ENCODE measurements around the gene FOXN3.
"Not testable (repeated sequence)": the region's sequence is repeated elsewhere in the genome, so short reads cannot be mapped to it uniquely, and the experiment has no call there.

FOXN3 gene

DNA sequence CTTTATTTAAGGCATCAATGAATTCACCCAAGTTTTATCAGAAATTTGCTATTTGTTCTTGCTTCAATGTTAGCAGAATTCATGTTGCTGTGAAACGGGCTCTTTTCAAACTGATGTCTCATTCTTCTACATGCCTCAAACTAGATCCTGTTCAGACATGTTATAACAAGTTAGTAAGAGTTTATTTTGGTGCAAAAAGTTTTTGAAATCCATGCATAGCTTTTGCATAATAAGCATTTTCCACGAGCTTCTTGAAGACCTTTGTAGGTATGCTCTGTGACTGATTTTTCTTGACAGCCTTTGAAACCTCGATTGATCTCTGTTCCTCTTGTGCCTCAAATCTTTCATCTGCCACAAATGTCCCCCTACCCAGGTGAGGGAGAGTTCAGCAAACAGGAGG lies 275.2 kb downstream of the FOXN3 start:
- in situ Hi-C loops (cut with MboI; ENCODE audit: low sequenced_read_pairs), result no loop called here

DNA sequence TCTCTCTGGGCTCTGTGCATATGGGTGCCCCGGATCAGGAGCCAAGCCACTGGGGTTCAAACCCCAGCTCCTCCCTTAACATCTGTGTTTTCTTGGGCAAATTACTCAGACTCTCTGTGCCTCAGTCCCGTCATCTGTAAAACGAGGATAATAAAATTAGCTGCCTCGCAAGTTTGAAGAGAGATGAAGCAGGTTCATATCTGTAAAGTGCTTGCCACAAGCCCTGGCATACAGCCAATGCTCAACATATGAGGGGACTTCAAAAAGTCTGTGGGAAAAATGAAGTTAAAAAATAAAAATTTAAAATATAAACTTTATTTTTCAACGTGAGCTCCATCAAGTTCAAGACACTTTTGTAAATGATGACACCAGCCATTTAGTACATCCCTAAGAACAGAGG lies 276.7 kb downstream of the FOXN3 start:
- in situ Hi-C loops (cut with MboI; ENCODE audit: low sequenced_read_pairs), result no loop called here

DNA sequence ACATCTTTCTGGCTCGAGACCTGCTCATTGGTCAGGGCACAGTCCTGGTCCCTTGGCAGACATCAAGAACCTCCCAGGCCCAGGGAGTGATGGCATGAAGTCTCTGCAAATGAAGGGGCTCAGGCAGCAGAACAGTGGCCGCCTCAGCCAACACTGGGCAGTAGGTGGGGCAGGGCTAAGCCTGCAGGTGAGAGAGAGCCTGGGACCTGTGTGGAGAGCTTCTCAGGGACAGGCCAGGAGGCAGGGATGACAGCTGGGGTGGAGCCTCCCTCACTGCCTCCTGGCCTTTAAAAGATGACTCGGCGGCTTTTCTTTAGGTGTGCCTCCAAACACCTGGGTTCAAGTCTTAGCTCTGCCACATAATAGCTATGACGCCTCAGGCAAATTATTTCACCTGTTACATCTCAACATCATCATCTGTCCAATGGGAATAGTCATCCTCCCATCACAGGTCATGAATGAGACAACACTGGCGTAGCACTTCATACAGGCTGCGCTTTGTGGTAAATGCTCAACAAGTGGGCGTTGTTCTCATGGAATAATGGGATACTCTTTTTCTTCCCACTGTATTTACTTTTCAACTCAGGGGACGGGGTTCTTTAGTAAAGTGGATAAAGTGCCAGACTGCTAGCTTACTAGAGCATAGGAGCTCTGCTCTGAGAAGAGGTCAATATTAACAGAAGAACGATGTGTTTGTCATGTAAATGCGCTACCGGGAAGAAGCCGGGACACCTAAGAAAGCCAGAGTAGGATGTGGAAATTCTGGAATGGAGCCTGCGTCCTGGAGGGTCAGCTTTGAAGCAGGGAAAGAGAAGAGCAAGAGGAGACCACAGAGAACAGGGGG lies 277.4 kb downstream of the FOXN3 start:
- in situ Hi-C loops (cut with MboI; ENCODE audit: low sequenced_read_pairs), result no loop called here

DNA sequence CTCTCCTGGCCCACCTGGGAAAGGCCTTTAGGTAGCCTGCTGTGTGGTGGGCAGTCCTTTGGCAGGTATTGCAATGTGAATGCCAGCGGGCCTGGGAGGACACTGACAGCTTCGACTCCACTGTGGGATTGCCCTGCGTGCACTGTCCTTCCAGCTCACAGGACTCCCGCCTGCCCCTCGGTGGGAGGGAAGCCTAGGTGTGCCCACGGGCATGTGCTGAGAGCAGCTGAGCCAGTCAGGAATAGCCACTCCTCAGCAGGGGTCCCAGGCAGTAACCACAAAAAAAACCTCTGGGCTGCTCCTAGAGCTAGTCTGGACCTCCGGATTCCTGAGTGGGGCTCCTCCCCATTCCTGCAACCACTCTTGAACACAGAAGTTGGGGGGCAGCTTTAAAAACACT lies 278.2 kb downstream of the FOXN3 start:
- in situ Hi-C loops (cut with MboI; ENCODE audit: low sequenced_read_pairs), result no loop called here

DNA sequence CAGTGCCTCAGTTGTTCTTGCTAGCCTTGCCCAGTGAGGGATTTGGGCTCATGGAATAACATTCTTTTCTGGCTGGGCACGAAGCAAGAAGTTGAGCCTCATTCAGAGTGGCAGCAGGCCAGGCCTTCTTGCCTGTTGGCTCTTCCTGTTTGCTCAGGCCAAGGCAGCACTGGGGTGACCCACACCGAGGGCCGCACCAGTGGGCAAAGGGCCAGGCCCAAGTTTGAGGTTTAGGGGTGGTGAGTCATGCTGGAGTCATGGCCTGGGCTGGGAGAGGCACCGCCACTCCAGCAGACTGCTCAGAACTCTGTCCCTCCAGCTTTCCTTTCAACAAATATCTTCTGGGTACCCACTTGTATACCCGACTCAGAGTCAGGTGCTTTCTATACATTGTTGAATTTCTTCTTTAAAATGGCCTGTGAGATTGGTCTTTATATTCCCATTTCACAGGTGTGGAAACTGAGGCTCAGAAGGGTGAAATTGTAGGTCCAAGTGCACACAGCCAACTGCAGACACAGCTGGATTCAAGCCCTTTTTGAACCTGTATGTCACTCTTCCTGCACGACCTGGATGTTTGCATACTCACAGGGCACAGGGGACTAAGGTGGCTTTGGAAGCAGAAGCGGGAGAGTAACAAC lies 279.4 kb downstream of the FOXN3 start:
- in situ Hi-C loops (cut with MboI; ENCODE audit: low sequenced_read_pairs), result no loop called here

DNA sequence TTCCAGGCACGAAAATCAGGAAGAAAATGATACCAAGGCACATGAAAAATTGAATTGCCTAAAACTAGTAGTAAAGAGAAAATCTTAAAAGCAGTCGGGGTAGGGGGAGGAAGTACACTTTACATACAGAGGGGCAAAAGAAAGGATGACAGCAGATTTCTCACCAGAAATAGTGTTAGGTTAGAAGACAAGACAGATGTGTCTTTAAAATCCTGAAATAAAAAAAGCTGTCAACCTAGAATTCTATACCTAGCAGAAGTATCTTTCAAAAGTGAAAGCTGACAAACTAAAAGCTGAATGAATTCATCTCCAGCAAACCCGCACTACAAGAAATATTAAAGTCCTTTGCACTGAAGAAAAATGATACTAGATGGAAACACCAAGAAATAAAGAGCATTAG lies 280.4 kb downstream of the FOXN3 start:
- in situ Hi-C loops (cut with MboI; ENCODE audit: low sequenced_read_pairs), result no loop called here

DNA sequence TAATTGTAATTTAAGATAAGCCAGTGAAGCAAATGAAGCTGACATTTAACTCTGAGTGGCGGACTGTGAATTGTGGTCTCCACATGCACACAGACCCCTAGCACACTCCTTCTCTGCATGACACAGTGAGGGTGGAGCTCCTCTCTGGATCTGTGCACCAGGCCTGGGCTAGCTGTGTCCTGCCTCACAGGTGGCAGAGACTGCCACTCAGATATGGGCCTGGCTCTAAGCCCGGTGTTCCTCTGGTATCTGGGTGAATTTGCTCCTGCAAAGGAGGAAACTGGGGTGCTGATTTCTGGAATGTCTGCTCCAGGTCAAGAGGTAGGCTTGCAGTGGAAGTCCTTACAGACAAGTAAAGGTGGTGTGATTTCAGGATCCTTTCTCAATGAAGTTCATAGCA lies 282.4 kb downstream of the FOXN3 start:
- in situ Hi-C loops (cut with MboI; ENCODE audit: low sequenced_read_pairs), result no loop called here

DNA sequence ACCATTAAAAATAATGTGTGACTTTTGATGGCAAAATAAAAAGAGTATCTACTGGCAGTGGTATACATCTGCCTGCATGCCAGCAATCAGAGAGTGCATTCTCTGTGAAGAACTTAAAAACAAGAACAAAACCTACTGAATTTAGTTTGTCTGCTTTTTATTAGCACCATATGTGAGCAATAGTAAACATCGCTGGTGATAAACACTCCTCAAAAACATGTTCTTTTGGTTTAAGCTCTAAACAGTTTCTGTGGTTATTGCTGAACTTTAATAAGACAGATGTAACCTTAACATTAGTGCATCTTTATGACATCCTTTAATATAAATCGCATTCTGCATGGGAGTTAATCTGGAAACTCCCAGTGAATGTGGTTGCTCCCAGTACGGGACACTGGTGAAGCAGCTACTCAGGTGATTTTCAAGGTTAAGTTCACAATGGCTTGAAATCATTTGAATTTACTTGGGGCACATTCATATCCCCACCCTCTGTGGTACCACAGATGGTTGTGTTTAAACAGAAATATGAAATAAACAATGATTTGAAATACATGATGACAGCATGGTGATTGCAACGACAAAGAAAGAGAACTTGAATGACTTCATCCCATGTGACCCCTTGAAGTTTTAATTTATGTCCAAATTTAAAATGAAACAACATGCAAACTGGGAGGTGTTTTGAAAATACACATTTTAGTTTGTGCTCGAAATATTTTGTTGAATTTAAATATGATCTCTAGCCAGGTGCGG lies 285.9 kb downstream of the FOXN3 start:
- in situ Hi-C loops (cut with MboI; ENCODE audit: low sequenced_read_pairs), result no loop called here

DNA sequence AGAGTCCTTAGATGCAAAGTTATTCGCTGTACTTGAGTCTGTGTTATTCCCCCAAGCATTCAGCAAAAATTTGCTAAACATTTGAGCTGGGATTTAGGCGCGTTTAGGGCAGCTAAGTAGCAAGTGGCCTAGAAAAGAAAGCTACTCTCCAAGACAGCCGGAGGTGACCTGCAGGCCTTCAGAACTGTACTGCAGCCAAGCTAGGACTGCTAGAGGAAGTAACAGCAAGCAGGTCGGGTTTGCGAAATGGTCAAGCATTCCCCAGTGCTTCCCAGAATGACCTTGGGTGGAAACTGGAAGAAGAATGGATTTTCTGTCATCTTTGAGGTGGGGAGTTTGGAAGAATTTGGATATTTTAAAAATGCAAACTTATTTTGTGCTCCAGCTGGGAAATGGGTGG lies 287.5 kb downstream of the FOXN3 start:
- in situ Hi-C loops (cut with MboI; ENCODE audit: low sequenced_read_pairs), result no loop called here

DNA sequence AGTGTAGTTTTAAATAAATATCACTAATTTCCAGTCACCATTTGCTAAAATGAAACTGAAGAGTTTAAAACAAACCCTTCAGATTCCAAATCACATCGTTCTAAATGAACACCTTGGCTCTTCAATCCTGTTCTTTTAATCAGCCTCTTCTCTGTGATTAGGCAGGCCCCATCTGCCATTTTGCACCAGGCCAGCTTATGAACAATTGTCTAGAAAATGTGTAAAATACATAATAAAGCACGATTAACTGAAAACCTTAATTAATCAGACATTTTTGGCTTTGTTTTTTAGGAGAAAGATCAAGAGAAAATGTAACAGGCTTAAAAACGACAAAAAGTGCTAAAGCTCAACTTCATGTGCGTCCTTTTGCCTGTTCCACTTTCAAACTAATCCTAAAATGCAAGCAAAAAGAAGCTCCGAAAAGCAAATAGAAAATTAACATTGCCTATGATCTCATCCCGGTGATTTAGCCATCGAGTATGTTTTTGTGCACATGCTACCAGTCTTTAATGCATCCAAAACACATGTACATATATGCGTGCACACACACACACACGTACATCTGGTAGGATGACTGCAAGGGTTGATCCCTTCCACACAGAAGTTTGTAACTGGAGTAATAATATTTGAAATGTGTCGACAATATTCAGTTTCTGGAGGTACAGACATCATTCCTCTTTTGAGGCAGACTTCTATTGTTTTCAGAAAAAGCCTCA lies 288.6 kb downstream of the FOXN3 start:
- in situ Hi-C loops (cut with MboI; ENCODE audit: low sequenced_read_pairs), result no loop called here

DNA sequence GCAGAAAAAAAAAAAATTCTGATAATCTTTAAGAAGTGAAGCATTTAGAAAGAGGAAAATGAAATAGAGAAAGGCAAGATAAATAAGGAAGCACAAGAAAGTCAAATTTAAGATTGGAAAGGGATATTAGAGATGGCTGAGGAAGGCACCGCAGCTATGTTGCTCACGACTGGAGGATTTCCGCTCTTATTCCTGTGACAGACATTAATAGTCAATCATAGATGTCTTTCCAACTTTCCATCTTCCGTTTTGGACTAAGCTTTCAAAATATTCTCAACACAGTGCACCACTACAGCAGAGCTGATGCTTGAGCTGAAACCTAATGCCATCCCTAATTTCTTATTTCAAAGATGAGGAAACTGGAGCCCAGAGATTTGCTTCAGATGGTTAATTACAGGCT lies 290.6 kb downstream of the FOXN3 start:
- in situ Hi-C loops (cut with MboI; ENCODE audit: low sequenced_read_pairs), result no loop called here

DNA sequence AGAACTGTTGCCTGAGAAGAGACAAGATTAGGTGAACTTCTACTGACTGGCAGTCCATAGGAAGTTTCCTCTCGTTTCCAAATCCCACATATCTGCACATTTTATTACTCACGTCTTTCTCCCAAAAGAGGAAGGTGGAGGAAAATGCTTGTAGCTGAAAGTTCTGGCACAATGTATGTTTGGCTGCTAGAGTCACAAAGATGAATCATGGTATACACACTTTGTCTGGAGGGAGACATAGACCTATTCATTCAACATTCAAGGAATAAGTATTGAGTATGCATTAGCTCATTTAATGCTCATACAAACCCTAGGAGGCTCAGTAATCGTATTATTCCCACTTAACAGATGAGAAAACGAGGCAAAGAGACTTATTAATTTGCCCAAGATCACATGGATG lies 291.8 kb downstream of the FOXN3 start:
- in situ Hi-C loops (cut with MboI; ENCODE audit: low sequenced_read_pairs), result no loop called here

DNA sequence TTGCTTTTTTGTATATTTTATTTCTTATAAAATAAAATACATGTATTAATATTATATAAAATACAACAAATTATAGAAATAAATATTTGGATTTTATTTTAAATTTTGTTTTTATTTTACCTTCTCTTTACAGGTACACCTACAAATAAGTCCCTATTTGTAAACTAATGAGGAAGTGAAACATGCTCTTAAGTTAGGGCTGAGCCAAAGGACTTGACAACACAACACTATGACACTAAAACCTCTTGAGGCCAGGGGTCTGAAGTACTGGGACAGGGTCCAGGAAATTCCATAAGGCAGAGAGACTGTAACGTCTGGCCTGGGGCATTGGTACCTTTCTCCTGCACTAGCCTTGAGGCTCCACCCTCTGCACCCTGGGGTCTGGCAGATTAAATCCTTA lies 293.2 kb downstream of the FOXN3 start:
- in situ Hi-C loops (cut with MboI; ENCODE audit: low sequenced_read_pairs), result no loop called here

DNA sequence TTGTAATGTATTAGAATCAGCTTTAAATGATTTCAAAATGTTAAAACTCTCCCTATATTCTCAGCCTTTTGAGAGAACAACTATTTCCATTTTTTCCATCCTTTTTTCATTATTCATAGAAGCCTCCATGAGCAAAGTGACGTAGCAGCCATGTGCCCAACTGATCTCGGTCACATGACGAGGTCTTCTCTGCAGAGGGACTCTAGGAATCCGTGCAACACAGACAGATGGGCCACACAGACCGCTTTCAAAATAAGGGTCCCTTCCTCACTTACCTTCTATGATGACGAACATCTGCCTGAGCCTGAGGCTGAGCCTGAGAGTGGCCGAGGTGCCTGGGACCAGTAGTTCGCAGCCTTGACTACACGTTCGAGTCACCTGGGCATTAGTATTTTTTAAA lies 293.8 kb downstream of the FOXN3 start:
- in situ Hi-C loops (cut with MboI; ENCODE audit: low sequenced_read_pairs), result no loop called here

DNA sequence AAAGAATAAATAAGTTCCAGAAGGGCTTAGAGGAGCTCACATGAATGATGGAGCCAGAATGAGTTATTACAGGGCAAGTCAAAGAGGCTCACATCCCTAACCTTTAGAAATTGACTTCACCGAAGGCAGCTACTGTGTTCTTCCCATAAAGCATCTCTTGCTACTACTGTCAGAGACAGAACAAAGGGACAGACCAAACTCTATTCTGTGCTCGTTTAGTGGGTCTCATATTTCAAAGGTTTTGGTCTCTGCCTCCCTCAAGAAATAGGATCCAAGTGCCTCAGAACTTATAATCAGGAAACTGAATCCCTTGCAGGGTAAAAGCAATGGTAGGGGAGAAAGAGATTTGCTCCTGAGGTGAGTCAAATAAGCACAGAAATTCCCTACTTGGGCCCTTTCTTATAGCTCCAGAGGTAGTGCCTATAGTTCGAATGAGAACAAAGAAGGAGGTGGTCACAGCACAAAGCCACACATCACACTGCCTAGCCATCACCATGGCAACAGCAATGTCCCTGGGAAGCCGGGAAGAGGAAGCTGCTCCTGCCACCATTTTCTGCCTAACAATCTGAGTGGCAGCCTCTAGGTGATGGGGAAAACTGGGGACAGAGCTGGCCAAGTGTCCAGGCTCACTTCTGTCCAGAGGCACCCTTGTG lies 294.9 kb downstream of the FOXN3 start:
- in situ Hi-C loops (cut with MboI; ENCODE audit: low sequenced_read_pairs), result no loop called here

DNA sequence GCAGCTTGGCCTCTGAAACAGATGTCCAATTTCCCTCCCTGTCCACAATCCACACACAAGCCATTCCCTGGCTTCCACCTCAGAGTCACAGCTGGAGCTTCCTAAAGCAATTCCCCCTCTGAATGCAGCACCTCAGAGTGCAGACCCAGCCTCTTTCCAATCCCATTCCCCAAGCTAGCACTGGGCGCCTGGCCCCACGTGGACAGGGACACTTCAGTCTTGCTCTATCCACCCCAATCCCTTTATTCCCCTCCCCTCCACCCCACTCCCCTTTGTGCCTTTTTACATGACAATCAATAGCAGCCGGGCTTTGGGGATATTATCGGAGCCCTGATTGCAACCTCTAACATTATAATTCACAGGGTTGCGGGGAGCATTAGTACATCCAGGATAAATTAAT lies 300.0 kb downstream of the FOXN3 start:
- in situ Hi-C loops (cut with MboI; ENCODE audit: low sequenced_read_pairs), result no loop called here

DNA sequence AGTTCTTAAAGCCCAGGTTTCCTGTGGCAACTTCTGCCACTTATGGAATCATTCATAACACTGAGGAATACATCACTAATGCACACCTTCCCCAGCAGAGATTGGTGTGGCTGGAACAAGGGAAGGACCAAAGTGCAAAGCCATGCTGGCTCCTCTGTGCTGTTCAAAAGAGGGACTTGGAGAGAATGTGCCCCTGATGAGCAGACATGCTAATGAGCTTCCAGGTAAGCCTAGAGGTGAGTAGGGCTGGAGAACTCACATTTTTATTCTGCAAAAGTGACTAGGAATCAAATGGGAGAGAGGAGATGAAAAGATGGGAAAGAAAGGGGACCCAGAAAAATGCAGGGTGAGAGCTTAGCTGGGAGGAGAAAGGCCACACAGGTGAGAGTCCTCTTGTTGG lies 302.9 kb downstream of the FOXN3 start:
- in situ Hi-C loops (cut with MboI; ENCODE audit: low sequenced_read_pairs), result no loop called here

DNA sequence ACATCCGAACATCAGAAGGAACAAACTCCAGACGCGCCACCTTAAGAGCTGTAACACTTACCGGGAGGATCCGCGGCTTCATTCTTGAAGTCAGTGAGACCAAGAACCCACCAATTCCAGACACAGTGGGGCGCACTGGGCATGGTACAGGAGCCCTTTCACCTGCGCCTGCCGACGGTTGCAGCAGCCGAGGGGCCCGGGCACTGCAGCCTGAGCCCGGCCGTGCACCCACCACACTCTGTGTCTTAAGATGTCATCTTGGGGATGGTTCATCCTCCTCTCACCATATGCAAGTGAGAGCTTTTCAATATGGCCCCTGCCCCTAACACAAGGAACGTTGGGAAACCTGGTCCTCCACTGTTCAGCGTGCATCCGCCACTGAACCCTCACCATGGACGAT lies 304.3 kb downstream of the FOXN3 start:
- in situ Hi-C loops (cut with MboI; ENCODE audit: low sequenced_read_pairs), result no loop called here

DNA sequence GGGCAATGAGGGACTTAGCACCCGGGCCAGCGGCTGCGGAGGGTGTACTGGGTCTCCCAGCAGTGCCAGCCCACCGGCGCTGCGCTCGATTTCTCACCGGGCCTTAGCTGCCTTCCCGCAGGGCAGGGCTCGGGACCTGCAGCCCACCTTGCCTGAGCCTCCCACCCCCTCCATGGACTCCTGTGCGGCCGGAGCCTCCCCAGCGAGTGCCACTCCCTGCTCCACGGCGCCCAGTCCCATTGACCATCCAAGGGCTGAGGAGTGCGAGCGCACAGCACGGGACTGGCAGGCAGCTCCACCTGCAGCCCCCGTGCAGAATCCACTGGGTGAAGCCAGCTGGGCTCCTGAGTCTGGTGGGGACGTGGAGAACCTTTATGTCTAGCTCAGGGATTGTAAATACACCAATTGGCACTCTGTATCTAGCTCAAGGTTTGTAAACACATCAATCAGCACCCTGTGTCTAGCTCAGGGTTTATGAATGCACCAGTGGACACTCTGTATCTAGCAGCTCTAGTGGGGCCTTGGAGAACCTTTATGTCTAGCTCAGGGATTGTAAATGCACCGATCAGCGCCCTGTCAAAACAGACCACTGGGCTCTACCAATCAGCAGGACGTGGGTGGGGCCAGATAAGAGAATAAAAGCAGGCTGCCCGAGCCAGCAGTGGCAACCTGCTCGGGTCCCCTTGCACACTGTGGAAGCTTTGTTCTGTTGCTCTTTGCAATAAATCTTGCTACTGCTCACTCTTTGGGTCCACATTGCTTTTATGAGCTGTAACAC lies 305.1 kb downstream of the FOXN3 start:
- in situ Hi-C loops (cut with MboI; ENCODE audit: low sequenced_read_pairs), result not testable (repeated sequence)

DNA sequence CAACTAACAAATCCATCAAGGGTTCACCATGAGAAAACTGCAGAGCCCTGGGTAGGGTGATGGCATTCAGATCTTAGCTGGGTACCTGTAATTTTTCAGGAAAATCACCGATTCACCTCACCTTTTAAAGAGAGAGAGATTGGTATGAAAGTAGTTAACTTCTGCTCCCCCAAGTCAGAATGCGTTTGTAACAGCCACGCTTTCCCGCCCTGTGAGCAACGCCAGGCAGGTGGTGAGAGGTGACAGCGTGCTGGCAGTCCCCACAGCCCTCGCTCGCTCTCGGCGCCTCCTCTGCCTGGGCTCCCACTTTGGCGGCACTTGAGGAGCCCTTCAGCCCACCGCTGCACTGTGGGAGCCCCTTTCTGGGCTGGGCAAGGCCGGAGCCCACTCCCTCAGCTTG lies 305.8 kb downstream of the FOXN3 start:
- in situ Hi-C loops (cut with MboI; ENCODE audit: low sequenced_read_pairs), result not testable (repeated sequence)

All from hTERT RPE-1 (cell line).